OCI-LY7 (cell line): ENCODE results near the gene LSM4.

Experiments
- EZH2phosphoT487 ChIP-seq: fragments of 200-600 bp; sonication (generic); IDR thresholded peaks from 2 replicates; pipeline ENCODE4 v1.6.1; 2018; ENCODE audit warnings: low read depth, borderline replicate concordance, mild to moderate bottlenecking, mixed run types, antibody characterized with exemption, low read length, moderate library complexity, mixed read lengths
- TF ChIP-seq, protein P1 (sequence below): fragments of 200-600 bp; sonication (generic); conservative IDR thresholded peaks from 2 replicates; pipeline ENCODE4 v1.5.1; 2014; ENCODE audit warnings: mild to moderate bottlenecking, antibody characterized with exemption, low read length, moderate library complexity, mixed read lengths

DNA sequence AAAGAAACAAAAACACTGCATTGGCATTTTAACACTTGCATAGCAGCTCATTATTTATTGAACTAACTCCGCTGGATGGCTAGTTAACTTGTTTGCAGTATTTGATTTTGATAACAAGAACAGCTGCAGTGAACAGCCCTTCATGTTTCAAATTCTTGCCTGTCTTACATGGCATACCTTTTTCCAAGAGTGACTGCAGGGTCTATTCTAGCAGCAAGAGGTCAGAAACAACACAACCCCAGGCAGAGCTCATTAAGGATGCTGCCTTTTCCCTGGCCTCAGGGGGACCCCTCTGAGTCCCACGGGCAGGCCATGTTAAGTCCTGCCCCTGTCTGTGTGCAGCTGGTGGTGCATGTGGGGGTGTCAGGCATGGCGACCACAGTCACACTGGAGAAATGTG lies 34.2 kb upstream of the LSM4 start:
- TF ChIP-seq, protein P1, sequence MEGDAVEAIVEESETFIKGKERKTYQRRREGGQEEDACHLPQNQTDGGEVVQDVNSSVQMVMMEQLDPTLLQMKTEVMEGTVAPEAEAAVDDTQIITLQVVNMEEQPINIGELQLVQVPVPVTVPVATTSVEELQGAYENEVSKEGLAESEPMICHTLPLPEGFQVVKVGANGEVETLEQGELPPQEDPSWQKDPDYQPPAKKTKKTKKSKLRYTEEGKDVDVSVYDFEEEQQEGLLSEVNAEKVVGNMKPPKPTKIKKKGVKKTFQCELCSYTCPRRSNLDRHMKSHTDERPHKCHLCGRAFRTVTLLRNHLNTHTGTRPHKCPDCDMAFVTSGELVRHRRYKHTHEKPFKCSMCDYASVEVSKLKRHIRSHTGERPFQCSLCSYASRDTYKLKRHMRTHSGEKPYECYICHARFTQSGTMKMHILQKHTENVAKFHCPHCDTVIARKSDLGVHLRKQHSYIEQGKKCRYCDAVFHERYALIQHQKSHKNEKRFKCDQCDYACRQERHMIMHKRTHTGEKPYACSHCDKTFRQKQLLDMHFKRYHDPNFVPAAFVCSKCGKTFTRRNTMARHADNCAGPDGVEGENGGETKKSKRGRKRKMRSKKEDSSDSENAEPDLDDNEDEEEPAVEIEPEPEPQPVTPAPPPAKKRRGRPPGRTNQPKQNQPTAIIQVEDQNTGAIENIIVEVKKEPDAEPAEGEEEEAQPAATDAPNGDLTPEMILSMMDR: no peak
- no peak for TF ChIP-seq EZH2phosphoT487
